Inflammatory macrophage treated with lipopolysaccharide for 1 hour (primary cell): ENCODE data around the gene AHRR.
A peak's percentile ranks its signal among the peaks of the same experiment; 100 is the strongest.

ENCODE experiments used
- DNase-seq, 2 donors: peaks; one replicate each; pipeline ENCODE4 v3.0.0-alpha.2; 2020 to 2022

Gene AHRR

GRCh38 chr5:417301-418161 is 96.0 kb downstream of the AHRR start:
- no peak for DNase-seq

DNA sequence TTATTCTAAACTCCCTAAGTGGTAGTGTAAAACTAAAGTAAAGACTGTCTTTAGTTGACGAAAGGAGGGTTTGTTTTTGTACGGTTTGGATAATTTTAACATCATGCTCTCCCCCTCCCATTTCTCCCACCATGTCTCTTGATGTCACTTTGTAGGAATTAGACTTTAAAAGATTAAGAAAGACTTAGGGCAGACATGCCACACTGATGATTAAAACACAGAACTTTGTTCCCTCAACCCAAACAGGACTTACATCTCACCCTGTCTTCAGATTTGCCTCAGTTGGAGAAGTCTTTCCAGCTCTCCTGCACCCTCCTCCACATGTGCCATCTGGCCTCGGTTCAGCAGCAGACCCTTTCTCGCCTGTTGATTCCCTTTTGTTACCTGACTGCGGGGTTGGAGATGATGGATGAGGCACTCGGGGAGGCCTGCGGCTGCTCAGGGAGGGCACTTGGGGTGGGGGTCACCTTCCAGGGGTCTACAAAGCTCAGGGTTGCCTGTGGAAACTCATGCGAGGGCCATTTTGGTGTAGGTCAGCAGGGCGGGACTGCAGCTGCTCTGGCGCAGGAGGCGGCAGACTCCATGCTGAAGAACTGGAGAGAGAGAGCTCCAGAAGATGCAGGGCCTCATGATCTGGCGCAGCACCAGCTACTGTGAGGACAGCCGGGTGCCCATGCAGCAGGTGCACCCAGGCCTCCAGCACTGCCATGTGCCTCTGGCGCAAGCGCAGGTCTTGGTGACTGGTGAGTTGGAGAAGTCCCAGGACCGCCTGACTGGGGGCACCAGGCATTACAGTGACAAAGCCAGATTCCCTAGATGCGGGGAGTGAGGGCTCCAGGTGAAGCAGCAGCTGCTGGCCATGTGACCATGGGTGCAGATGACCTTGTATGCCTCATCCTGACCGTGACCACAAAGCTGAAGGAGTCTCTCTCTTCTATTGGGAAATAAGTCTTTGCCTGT is 96.9 kb downstream of the AHRR start:
- no peak for DNase-seq

DNA sequence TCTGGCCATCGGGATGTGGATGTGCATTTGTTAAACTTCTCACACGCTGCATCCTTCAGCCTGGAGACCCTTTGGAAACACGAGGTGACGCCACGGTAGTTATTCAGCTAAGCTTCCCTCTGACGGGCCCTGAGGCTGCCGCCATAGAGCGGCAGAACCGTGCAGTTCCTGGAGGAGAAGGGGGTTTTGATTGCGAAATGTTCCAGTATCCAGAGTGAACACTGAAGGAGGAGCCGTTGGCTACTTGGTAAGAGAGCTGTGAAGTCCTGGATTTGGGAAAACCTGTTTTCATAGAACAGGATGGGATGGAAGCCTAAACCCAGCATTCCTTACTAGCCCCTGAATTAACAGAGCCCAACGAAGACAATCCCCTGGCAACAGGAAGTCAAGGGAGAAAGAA is 98.5 kb downstream of the AHRR start:
- DNase-seq, result no peak

DNA sequence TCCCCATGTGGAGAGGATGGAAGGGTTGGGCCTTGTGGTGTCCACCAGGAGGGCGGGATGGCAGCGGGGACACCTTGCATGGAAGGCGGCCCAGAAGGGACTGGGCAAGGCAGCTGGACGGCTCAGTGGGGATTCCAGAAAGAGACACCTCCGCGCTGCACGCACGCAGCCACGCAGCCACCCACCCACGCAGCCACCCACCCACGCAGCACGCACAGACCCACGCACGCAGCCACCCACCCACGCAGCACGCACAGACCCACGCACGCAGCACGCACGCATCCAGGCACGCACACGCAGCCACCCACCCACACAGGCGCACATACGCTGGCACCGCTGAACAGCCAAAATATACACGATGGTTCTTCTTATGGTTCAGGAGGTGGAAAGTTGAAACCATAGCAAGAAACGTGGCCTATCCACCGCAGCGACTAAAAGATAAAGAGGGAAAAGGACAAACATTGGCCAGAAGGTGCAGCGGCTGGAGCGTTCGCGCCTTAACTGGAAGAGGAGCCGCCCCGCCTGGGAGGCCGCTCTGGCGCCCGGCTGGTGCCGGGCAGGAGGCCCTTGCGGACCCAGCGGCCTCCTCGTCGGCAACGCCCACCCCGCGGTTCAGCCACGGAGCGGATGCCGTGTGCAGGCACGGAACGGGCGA is 99.2 kb downstream of the AHRR start:
- no peak for DNase-seq

- no peak for DNase-seq
Observed at GRCh38 chr5:421287-421880, 99.9 kb downstream of the AHRR start.

- DNase-seq, result no peak
Observed at GRCh38 chr5:421901-422300, 100.4 kb downstream of the AHRR start.

- DNase-seq, result no peak
Observed at GRCh38 chr5:422323-423232, 101.1 kb downstream of the AHRR start.

GRCh38 chr5:423233-423565 is 101.7 kb downstream of the AHRR start:
- DNase-seq, result no peak

GRCh38 chr5:423626-424261 is 102.2 kb downstream of the AHRR start:
- DNase-seq, result no peak

- DNase-seq, result peak; percentile 37 to 44
Observed at GRCh38 chr5:424301-425110, 103.0 kb downstream of the AHRR start.

DNA sequence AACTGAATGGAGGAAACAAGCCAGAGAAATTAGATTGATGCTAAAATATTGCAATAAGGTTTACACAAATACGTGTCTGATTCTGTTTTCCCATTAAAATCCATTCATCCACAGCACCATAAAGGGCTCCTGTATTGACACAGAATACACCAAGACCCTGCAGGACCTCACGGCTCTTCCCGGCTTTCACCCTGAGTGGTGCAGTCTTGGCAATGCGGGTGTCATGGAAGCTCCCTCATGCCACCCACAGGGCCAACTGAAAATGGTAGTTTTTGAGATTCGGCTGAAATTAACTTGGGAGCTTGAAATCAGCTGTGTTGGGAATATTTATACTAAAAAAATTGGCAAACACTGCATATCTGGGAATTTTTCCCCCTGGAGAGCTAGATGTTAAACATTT is 104.2 kb downstream of the AHRR start:
- DNase-seq, result peak in 1 of 2 donors; percentile 36

DNA sequence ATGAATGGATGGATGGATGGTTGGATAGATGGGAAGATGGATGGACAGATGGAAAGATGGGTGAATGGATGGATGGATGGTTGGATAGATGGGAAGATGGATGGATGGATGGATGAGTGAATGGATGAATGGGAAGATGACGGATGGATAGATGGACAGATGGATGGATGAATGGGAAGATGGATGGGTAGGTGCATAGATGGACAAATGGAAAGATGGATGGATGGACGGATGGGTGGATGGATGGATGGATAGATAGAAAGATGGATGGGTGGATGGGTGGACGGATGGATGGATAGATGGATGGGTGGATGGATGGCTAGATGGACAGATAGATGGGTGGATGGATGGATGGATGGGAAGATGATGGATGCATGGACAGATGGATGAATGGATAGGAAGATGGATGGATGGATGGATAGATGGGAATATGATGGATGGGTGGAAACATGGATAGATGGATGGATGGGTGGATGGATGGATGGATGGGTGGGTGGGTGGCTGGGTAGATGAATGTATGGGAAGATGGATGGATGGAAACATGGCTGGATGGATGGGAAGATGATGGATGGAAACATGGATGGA is 105.0 kb downstream of the AHRR start:
- no peak for DNase-seq

GRCh38 chr5:427415-428087 is 106.0 kb downstream of the AHRR start:
- DNase-seq, result no peak

DNA sequence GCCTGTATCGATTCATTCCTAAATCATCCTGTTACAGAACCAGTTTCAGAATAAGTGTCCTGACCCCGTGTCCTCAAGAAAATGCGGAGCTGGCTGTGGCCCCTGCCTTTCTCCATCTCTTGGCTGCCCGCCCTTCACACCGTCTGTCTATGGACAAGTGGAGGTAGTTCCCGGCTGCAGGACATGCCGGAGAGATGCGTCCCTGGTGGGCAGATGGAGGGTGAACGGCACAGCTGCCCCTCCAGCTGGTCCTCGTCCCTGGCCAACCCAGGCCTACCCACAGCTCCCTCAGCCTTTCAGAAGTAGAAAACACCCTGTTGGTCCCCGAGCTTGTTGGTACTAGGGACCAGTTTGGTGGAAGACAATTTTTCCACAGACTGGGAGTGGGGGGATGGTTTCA is 106.7 kb downstream of the AHRR start:
- DNase-seq, result no peak

DNA sequence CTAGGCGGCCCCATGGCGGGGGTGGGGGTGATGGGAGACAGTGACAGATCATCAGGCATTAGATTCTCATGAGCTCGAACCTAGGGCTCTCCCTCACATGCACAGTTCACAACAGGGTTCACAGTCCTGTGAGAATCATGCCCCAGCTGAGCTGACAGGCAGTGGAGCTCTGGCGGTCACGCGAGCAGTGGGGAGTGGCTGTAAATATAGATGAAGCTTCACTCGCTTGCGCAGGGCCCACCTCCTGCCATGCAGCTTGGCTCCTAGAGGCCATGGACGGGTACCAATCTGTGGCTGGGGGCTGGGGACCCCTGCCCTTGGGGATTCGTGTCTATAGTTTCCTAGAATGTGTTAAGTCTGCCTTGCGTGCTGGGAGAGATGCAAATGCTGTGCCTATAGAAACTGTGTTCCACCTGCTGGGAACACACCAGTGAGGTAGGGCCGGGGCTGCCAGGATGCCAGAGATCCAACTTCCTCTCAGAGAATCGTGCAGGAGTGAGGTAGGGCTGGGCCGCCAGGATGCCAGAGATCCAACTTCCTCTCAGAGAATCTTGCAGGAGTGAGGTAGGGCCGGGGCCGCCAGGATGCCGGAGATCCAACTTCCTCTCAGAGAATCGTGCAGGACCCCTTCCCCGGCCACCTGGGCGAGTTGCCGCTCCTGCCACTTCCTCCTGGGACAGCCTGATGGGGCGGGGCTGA is 107.4 kb downstream of the AHRR start:
- no peak for DNase-seq

DNA sequence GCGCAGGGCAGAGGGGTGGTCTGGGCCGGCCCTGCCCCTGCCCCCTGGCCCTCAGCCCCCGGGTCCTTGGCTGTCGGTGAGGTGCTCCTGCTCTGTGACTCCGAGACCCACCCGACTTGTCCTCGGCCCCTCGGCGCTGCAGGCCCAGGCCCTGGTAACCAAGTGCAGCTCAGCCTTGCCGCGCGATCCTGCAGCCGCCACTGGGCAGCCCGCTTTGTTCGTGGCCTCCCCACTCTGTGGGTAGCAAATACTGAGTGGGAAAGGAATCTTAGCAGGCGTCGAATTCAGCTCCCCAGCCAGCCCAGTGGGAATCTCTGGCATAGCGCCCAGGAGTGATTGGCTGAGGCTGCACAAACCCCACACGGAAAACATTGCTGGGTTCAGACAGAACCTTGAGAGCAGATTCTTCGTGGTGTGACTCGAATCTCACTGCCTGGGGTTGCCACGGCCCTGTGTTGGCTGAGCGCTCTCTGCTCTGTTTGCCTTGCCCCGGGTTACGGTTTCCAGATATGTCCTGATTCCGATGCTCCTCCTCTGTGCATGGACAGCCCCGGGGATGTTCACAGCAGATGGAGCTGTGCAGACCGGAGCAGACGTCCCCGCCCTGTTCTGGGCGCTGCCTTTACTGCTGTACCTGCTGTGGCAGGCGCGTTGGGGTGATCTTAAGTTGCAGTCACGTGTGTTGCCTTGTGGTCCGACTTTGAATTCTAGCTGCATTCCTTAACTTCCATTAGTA is 108.1 kb downstream of the AHRR start:
- DNase-seq, result no peak

GRCh38 chr5:430214-430925 is 108.9 kb downstream of the AHRR start:
- no peak for DNase-seq
